HG02571 (cell line): ENCODE results near the gene CD4.
"Not testable (repeated sequence)": the region's sequence is repeated elsewhere in the genome, so short reads cannot be mapped to it uniquely, and the experiment has no call there.

ENCODE experiments used
- ATAC-seq: cut with Tn5 transposase; IDR thresholded peaks from one replicate; pipeline ENCODE4 v1.9.1; 2021; ENCODE audit warnings: mild to moderate bottlenecking, moderate library complexity; ENCODE audit not compliant: unreplicated experiment

Gene CD4

GRCh38 chr12:6788972-6789924, at the start of gene CD4:
CD4 (plus strand) TSS chr12:6789528; CDS start chr12:6800139, 10,611 bp downstream.
- ATAC-seq: no peak

GRCh38 chr12:6742080-6742479, 47.2 kb upstream of the CD4 start:
- not testable (repeated sequence) for ATAC-seq

- no peak for ATAC-seq
These were observed 46.5 kb upstream of the CD4 start for GRCh38 chr12:6742834-6743233.

- ATAC-seq: not testable (repeated sequence)
These were observed 46.0 kb upstream of the CD4 start for GRCh38 chr12:6743300-6743699.

- ATAC-seq: no peak
These were observed 43.4 kb upstream of the CD4 start for GRCh38 chr12:6745741-6746525.

GRCh38 chr12:6747216-6747615, 42.1 kb upstream of the CD4 start:
- ATAC-seq: no peak

- ATAC-seq: no peak
These were observed 40.6 kb upstream of the CD4 start for GRCh38 chr12:6748761-6749160.

- ATAC-seq: no peak
These were observed 38.8 kb upstream of the CD4 start for GRCh38 chr12:6750506-6750905.

- ATAC-seq: no peak
These were observed 37.6 kb upstream of the CD4 start for GRCh38 chr12:6751767-6752166.

GRCh38 chr12:6752167-6752920, 37.0 kb upstream of the CD4 start:
- ATAC-seq: no peak

GRCh38 chr12:6752921-6753771, 36.2 kb upstream of the CD4 start, which contains the start of gene MLF2:
MLF2 (minus strand) TSS chr12:6753141; CDS start chr12:6752334, 807 bp downstream.
- peak; percentile 92 for ATAC-seq

GRCh38 chr12:6753772-6754356, 35.5 kb upstream of the CD4 start:
- no peak for ATAC-seq

GRCh38 chr12:6754411-6754810, 34.9 kb upstream of the CD4 start:
- ATAC-seq: no peak

GRCh38 chr12:6757028-6757690, 32.2 kb upstream of the CD4 start:
- ATAC-seq: no peak

- no peak for ATAC-seq
These were observed 30.7 kb upstream of the CD4 start for GRCh38 chr12:6758506-6759095.

GRCh38 chr12:6759741-6760140, 29.6 kb upstream of the CD4 start:
- no peak for ATAC-seq

GRCh38 chr12:6763380-6763779, 25.9 kb upstream of the CD4 start:
- ATAC-seq: no peak

GRCh38 chr12:6764011-6764828, 25.1 kb upstream of the CD4 start:
- peak; percentile 73 for ATAC-seq
